SKM-1 treated with dmso at 0.1 percent for 144 hours (cell line): ENCODE measurements around the gene PDE1A.
A peak's percentile ranks its signal among the peaks of the same experiment; 100 is the strongest.

Experiments used
- DNase-seq: peaks from one replicate; lab custom pipeline; 2025; ENCODE audit not compliant: unreplicated experiment; lab: John Stamatoyannopoulos, UW

PDE1A gene

GRCh38 chr2:182144041-182144775 lies 282.6 kb downstream of the PDE1A start:
- DNase-seq = no peak

GRCh38 chr2:182142062-182142461 lies 284.8 kb downstream of the PDE1A start:
- DNase-seq = no peak

GRCh38 chr2:182134201-182134600 lies 292.6 kb downstream of the PDE1A start:
- DNase-seq = no peak

GRCh38 chr2:182133195-182133891 lies 293.5 kb downstream of the PDE1A start:
- DNase-seq = no peak

- DNase-seq = no peak
Measured at GRCh38 chr2:182132605-182133004, 294.2 kb downstream of the PDE1A start.

- DNase-seq = no peak
Measured at GRCh38 chr2:182128821-182129707, 297.8 kb downstream of the PDE1A start.

- DNase-seq = no peak
Measured at GRCh38 chr2:182117196-182117595, 309.6 kb downstream of the PDE1A start.

GRCh38 chr2:182116774-182117173 lies 310.1 kb downstream of the PDE1A start:
- no peak for DNase-seq

GRCh38 chr2:182115258-182115657 lies 311.6 kb downstream of the PDE1A start:
- DNase-seq = no peak

GRCh38 chr2:182113334-182113733 lies 313.5 kb downstream of the PDE1A start:
- DNase-seq = no peak

GRCh38 chr2:182110347-182110746 lies 316.5 kb downstream of the PDE1A start:
- DNase-seq = peak; percentile 5

- DNase-seq = no peak
Measured at GRCh38 chr2:182103526-182103925, 323.3 kb downstream of the PDE1A start.

GRCh38 chr2:182101263-182101662 lies 325.6 kb downstream of the PDE1A start:
- peak; percentile 38 for DNase-seq

GRCh38 chr2:182098648-182099047 lies 328.2 kb downstream of the PDE1A start:
- DNase-seq = no peak

GRCh38 chr2:182097571-182098164 lies 329.2 kb downstream of the PDE1A start:
- DNase-seq = peak; percentile 21

GRCh38 chr2:182090486-182090885 lies 336.4 kb downstream of the PDE1A start:
- no peak for DNase-seq
